ENCODE results near the gene COL5A1. TPM values are rescaled to one million over a fixed set of nuclear protein-coding genes. Genes with fewer than 3 reads are reported as not detected.

COL5A1 gene
- total RNA-seq, 4 donors from 2014 or later = 4.9 to 97.4 (median 11.9) TPM

DNA sequence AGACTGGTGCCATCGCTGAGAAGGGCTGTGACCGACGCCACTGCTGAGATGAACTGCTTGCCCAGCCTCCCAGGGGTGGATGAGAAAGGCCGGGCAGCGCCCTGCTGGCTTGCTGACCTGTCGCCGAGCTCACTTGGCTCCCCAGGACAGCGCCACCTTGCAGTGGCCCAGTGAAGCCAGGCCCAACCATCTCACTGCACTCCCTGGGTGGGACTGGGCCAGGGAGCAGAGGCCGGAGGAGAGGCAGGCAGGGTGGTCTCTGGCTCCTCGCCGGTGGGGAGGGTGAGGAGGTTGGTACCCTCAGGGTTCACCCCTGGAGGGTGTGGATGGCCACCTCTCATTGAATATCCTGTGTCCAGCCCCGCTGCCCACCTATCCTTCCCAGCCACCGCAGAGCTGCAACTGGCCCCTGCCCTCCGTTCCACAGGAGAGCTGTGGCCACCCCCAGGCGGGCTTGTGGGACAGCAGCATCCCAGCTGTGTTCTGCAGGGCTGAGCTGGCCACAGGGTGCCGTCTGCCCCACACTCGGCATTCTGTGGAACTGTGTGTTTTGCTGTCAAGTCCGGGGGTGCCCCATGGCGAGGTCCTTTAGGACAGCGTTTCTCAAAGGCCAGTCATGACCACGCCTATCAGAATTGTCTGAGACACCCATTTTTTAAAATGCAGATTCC, 198.0 kb downstream of the COL5A1 start:
- H3K27me3 ChIP-seq = no peaks in the 10 kb centered on the region
- TF ChIP-seq, protein P1, sequence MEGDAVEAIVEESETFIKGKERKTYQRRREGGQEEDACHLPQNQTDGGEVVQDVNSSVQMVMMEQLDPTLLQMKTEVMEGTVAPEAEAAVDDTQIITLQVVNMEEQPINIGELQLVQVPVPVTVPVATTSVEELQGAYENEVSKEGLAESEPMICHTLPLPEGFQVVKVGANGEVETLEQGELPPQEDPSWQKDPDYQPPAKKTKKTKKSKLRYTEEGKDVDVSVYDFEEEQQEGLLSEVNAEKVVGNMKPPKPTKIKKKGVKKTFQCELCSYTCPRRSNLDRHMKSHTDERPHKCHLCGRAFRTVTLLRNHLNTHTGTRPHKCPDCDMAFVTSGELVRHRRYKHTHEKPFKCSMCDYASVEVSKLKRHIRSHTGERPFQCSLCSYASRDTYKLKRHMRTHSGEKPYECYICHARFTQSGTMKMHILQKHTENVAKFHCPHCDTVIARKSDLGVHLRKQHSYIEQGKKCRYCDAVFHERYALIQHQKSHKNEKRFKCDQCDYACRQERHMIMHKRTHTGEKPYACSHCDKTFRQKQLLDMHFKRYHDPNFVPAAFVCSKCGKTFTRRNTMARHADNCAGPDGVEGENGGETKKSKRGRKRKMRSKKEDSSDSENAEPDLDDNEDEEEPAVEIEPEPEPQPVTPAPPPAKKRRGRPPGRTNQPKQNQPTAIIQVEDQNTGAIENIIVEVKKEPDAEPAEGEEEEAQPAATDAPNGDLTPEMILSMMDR (IDR thresholded peaks at IDR 0.05) = no peak
- no peak for TF ChIP-seq POLR2A (IDR thresholded peaks at IDR 0.05)
- no peak overlapping the region for H3K4me3 ChIP-seq
- no peak for DNase-seq
- no peaks in the 10 kb centered on the region for H3K36me3 ChIP-seq
- no peaks in the 10 kb centered on the region for H3K9me3 ChIP-seq
- no peaks in the 10 kb centered on the region for H3K4me1 ChIP-seq
- H3K27ac ChIP-seq = no peak overlapping the region

DNA sequence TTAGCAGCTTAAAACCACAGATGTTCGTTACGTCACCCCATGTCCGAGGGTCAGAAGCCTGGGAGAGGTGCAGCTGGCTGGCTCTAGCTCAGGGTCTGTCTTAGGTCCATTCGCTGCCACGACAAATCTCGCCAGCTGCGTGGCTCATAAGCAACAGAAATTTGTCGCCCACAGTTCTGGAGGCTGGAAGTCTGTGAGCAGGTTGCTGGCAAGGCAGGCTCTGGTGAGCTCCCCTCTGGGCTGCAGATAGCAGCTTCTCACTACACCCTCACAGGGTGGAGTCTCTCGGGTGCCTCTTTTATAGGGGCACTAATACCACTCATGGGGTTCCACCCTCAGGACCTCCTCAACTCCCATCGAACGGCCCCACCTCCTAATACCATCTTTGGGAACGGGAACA, 198.9 kb downstream of the COL5A1 start:
- Histone ChIP-seq H3K27ac (no peak overlapping the region), H3K4me3 (no peak overlapping the region), H3K9me3 (no peaks in the 10 kb centered on the region), H3K27me3 (no peaks in the 10 kb centered on the region), H3K36me3 (no peaks in the 10 kb centered on the region), H3K4me1 (no peaks in the 10 kb centered on the region)
- no peak for DNase-seq
- TF ChIP-seq POLR2A (IDR thresholded peaks at IDR 0.05) = no peak
- TF ChIP-seq, protein P1 (IDR thresholded peaks at IDR 0.05) = no peak

DNA sequence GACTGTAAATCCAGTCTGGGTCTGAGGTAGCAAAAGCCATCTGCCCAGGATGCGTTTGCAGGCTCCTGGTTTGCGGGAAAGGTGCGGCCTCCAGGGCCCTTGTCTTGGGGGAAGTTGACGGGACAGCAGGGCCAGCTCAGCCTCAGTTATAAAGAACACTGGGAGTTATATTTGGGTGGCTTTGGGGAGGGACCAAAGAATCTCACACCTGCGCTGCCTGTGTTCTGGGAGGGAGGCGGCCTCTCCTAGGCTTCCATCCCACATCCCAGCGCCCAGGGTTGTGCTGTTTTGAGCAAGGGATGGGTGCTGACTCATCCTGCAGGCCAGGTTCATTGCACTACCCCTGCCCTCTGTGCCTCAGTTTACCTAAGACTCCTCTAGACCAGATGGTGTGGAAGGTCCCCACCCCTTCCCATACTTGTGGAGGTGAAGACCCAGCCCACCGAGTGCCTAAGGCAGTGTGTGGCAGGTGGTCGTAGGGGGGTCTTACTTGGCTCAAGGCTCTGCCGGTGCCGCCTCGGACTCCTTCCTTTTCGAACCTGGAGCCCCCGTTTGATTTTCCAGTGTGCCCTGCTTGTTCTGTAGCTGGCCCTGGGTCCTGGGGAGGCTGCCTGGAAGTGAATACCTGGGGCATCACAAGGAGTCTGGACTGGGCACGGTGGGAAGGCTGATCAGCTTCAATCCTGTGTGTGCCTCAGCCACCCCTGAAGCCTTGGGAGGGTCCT, 199.7 kb downstream of the COL5A1 start:
- Histone ChIP-seq H3K4me1 (no peaks in the 10 kb centered on the region), H3K36me3 (no peaks in the 10 kb centered on the region), H3K27ac (no peak overlapping the region), H3K27me3 (no peaks in the 10 kb centered on the region), H3K9me3 (no peaks in the 10 kb centered on the region), H3K4me3 (no peak overlapping the region)
- DNase-seq = no peak
- TF ChIP-seq, protein P1 (IDR thresholded peaks at IDR 0.05) = no peak
- TF ChIP-seq POLR2A (IDR thresholded peaks at IDR 0.05) = no peak

DNA sequence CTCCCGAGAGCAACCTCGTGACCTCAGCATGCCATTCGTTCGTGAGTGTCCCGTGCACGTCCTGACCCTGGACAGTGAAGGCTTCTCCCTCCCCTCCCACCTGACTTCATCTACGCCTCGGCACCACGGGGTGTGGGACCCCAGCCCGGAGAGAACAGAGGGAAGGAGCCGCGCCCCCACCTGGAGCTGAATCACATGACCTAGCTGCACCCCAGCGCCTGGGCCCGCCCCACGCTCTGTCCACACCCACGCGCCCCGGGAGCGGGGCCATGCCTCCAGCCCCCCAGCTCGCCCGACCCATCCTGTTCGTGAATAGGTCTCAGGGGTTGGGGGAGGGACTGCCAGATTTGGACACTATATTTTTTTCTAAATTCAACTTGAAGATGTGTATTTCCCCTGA, 200.7 kb downstream of the COL5A1 start:
- H3K27me3 ChIP-seq = no peaks in the 10 kb centered on the region
- H3K9me3 ChIP-seq = no peaks in the 10 kb centered on the region
- H3K4me3 ChIP-seq = no peak overlapping the region
- H3K4me1 ChIP-seq = no peaks in the 10 kb centered on the region
- H3K27ac ChIP-seq = no peak overlapping the region
- H3K36me3 ChIP-seq = no peaks in the 10 kb centered on the region
- DNase-seq = no peak
- no peak for TF ChIP-seq POLR2A (IDR thresholded peaks at IDR 0.05)
- TF ChIP-seq, protein P1 (IDR thresholded peaks at IDR 0.05) = no peak

DNA sequence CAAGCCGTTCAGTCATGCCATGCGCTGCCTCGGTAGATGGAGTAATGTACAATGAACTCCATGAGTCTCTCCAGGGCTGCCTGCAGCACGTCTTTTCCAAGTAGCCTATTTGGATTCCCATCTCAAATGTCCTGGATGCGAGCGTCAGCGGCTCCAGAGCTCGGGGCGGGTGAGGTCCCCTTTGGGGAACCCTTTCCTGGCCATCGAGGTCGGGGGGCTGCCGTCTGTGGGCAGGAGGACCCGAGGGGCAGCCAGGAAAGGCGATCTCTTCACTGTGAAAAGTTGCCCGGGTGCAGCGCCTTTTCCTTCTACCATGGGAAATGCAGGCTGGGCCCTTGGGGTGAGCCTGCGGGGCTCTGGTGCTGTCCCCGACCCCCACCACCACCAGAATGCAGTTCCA, 202.1 kb downstream of the COL5A1 start:
- H3K36me3 ChIP-seq = no peaks in the 10 kb centered on the region
- H3K27ac ChIP-seq = no peak overlapping the region
- TF ChIP-seq, protein P1 (IDR thresholded peaks at IDR 0.05) = no peak
- TF ChIP-seq POLR2A (IDR thresholded peaks at IDR 0.05) = no peak
- DNase-seq = no peak
- H3K9me3 ChIP-seq = no peaks in the 10 kb centered on the region
- no peaks in the 10 kb centered on the region for H3K4me1 ChIP-seq
- no peaks in the 10 kb centered on the region for H3K27me3 ChIP-seq
- no peak overlapping the region for H3K4me3 ChIP-seq

Data from Peyer's patch (tissue), 4 donors.